ENCODE results near the gene NCKAP5.

DNA sequence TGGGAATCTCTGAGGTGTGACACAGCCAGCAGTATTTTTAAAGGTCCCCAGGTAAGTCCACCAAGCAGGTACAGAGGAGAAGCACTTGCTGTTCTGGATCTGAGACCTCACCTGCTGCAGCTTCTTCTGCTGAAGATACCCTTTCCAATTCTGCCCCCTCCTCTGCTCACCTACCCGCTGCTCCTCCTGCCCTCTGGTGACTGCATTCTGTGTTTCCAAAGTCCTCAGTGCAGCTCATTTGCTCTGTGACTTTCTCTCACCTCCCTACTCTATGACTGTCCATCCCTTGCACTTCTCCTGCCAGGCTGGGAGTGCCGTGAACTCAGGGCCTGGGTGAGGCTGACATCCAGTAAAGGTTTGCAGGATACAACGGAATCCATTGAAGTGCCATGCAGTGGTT is 693.1 kb downstream of the NCKAP5 start:
- TF ChIP-seq, protein P1, sequence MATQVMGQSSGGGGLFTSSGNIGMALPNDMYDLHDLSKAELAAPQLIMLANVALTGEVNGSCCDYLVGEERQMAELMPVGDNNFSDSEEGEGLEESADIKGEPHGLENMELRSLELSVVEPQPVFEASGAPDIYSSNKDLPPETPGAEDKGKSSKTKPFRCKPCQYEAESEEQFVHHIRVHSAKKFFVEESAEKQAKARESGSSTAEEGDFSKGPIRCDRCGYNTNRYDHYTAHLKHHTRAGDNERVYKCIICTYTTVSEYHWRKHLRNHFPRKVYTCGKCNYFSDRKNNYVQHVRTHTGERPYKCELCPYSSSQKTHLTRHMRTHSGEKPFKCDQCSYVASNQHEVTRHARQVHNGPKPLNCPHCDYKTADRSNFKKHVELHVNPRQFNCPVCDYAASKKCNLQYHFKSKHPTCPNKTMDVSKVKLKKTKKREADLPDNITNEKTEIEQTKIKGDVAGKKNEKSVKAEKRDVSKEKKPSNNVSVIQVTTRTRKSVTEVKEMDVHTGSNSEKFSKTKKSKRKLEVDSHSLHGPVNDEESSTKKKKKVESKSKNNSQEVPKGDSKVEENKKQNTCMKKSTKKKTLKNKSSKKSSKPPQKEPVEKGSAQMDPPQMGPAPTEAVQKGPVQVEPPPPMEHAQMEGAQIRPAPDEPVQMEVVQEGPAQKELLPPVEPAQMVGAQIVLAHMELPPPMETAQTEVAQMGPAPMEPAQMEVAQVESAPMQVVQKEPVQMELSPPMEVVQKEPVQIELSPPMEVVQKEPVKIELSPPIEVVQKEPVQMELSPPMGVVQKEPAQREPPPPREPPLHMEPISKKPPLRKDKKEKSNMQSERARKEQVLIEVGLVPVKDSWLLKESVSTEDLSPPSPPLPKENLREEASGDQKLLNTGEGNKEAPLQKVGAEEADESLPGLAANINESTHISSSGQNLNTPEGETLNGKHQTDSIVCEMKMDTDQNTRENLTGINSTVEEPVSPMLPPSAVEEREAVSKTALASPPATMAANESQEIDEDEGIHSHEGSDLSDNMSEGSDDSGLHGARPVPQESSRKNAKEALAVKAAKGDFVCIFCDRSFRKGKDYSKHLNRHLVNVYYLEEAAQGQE (IDR thresholded peaks at IDR 0.05; ENCODE audit: insufficient read depth in 1 of 2, low read depth in 2 of 2, low read length in 2 of 2), result no peak
- no peak for TF ChIP-seq TAF1 (IDR thresholded peaks at IDR 0.05; ENCODE audit: borderline replicate concordance, insufficient read depth, low read length)

All from PFSK-1 (cell line).